ENCODE data around the gene SESN1. TPM values are rescaled to one million over a fixed set of nuclear protein-coding genes. Genes with fewer than 3 reads are reported as not detected.

Gene SESN1
- total RNA-seq, 2 experiments from 2014 or later, result 22.1 to 23.3 TPM

DNA sequence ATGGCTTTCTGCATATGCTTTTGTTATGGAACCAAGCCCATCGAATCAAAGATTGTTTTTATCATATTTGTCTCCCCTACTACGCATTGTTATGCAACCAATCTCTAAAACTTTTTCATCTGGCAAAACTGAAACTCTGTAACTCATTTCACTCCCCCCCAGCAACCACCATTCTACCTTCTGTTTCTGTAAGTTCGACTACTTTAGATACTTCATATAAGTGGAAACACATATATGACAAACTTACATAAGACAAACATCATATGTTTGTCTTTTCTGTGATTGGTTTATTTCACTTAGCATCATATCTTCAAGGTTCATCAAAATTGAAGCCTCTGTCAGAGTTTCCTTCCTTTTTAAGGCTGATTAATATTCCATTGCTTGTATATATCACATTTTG lies 35.4 kb upstream of the SESN1 start:
- CTCF ChIA-PET, result no interaction called here
- intact Hi-C loops (cut with micrococcal nuclease), result no loop called here
- Mint-ChIP-seq H3K27me3 (no peaks in the 10 kb centered on the region), H3K4me1 (ENCODE audit: low read depth) (peaks cover 4% of the 10 kb centered on the region), H3K36me3 (ENCODE audit: low read depth) (peaks cover 7% of the 10 kb centered on the region), H3K4me3 (no peak overlapping the region), H3K27ac (no peak overlapping the region), H3K9me3 (no peaks in the 10 kb centered on the region)
- ATAC-seq (no peak), DNase-seq (no peak)
- TF ChIP-seq, protein P1, sequence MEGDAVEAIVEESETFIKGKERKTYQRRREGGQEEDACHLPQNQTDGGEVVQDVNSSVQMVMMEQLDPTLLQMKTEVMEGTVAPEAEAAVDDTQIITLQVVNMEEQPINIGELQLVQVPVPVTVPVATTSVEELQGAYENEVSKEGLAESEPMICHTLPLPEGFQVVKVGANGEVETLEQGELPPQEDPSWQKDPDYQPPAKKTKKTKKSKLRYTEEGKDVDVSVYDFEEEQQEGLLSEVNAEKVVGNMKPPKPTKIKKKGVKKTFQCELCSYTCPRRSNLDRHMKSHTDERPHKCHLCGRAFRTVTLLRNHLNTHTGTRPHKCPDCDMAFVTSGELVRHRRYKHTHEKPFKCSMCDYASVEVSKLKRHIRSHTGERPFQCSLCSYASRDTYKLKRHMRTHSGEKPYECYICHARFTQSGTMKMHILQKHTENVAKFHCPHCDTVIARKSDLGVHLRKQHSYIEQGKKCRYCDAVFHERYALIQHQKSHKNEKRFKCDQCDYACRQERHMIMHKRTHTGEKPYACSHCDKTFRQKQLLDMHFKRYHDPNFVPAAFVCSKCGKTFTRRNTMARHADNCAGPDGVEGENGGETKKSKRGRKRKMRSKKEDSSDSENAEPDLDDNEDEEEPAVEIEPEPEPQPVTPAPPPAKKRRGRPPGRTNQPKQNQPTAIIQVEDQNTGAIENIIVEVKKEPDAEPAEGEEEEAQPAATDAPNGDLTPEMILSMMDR (IDR thresholded peaks at IDR 0.05), result no peak
- POLR2A ChIA-PET, result no interaction called here

DNA sequence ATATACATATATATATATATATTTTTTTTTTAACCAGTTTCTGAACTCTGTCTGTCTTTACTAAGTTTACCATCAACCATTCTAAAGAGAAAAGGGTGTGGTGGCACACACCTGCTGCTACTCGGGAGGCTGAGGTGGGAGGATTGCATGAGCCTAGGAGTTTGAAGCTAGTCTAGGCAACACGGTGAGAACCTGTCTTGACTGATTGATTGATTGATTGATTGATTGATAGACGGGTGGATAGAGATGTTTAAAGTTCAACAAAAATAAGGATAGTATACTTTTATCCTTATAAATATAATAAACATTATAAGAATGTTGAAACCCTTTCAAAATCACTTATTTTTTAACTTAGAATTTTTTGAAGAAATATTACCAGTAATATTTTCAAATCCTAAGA lies 30.9 kb upstream of the SESN1 start:
- no peak overlapping the region for H3K4me3 Mint-ChIP-seq
- TF ChIP-seq, protein P1 (IDR thresholded peaks at IDR 0.05), result no peak
- H3K36me3 Mint-ChIP-seq (ENCODE audit: low read depth), result no peaks in the 10 kb centered on the region
- no peak for ATAC-seq
- no peaks in the 10 kb centered on the region for H3K9me3 Mint-ChIP-seq
- peaks cover 14% of the 10 kb centered on the region for H3K4me1 Mint-ChIP-seq (ENCODE audit: low read depth)
- no peak for DNase-seq
- no peak overlapping the region for H3K27ac Mint-ChIP-seq
- ChIA-PET CTCF (no interaction called here), POLR2A (no interaction called here)
- H3K27me3 Mint-ChIP-seq, result no peaks in the 10 kb centered on the region
- intact Hi-C loops (cut with micrococcal nuclease), result no loop called here

DNA sequence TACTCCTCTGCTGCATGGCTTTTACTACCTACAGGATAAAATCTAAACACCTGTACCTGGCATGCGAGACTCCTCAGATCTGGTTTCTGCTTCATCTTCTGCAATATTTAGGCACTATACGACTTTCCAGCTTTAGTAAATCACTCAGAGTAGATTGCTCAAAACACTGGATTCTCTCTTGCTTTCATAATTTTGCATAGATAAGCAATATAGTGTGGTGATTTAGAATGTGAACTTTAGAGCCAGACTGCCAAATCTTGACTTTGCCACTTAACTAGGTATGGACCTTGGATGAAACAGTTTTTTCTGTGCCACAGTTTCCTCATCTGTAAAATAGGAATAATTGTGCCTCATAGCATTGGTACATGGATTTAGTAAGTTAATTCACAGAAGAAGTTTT lies 29.6 kb upstream of the SESN1 start:
- Mint-ChIP-seq H3K27me3 (no peaks in the 10 kb centered on the region), H3K4me3 (no peak overlapping the region), H3K36me3 (ENCODE audit: low read depth) (no peaks in the 10 kb centered on the region), H3K9me3 (no peaks in the 10 kb centered on the region), H3K27ac (no peak overlapping the region), H3K4me1 (ENCODE audit: low read depth) (peaks cover 17% of the 10 kb centered on the region)
- intact Hi-C loops (cut with micrococcal nuclease), result no loop called here
- POLR2A ChIA-PET, result no interaction called here
- CTCF ChIA-PET, result no interaction called here
- DNase-seq (no peak), ATAC-seq (no peak)
- TF ChIP-seq, protein P1 (IDR thresholded peaks at IDR 0.05), result no peak

- TF ChIP-seq, protein P1 (IDR thresholded peaks at IDR 0.05), result no peak
- H3K27me3 Mint-ChIP-seq, result no peaks in the 10 kb centered on the region
- H3K27ac Mint-ChIP-seq, result no peak overlapping the region
- ChIA-PET POLR2A (no interaction called here), CTCF (no interaction called here)
- peaks cover 17% of the 10 kb centered on the region for H3K4me1 Mint-ChIP-seq (ENCODE audit: low read depth)
- no peak for DNase-seq
- H3K4me3 Mint-ChIP-seq, result no peak overlapping the region
- ATAC-seq, result no peak
- intact Hi-C loops (cut with micrococcal nuclease), result no loop called here
- no peaks in the 10 kb centered on the region for H3K36me3 Mint-ChIP-seq (ENCODE audit: low read depth)
- H3K9me3 Mint-ChIP-seq, result no peaks in the 10 kb centered on the region
Observed at GRCh38 chr6:109121411-109121810, 26.8 kb upstream of the SESN1 start.

DNA sequence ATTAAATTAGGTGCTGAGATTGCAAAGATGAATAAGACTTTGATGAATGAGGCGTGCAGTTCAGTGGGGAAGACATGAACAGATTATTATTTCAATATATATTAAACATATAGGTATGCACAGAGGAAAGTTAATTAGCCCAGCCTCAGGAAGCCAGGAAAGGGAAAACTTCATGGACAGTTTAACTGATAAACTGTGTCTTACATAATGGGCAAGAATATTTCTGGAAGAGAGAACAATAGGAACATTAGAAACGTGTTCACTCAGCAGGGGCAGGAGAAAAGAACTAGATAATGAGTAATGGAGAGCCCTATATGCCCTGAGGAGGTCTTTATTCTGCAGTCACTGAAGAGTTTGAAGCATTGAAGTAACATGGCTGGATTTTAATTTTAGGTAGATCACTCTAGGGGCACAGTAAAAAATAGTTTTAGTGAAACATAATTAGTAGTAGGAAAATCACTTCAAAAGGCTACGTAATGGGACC lies 24.3 kb upstream of the SESN1 start:
- H3K27me3 Mint-ChIP-seq, result no peaks in the 10 kb centered on the region
- no peak overlapping the region for H3K27ac Mint-ChIP-seq
- intact Hi-C loops (cut with micrococcal nuclease), result no loop called here
- no peaks in the 10 kb centered on the region for H3K9me3 Mint-ChIP-seq
- ChIA-PET POLR2A (no interaction called here), CTCF (no interaction called here)
- no peak for DNase-seq
- peaks cover 17% of the 10 kb centered on the region for H3K4me1 Mint-ChIP-seq (ENCODE audit: low read depth)
- no peak overlapping the region for H3K4me3 Mint-ChIP-seq
- TF ChIP-seq, protein P1 (IDR thresholded peaks at IDR 0.05), result no peak
- H3K36me3 Mint-ChIP-seq (ENCODE audit: low read depth), result no peaks in the 10 kb centered on the region
- no peak for ATAC-seq
